GM19397 (cell line): ENCODE data around the gene KCNF1.

Experiments
- ATAC-seq: cut with Tn5 transposase; IDR thresholded peaks from one replicate; pipeline ENCODE4 v1.9.1; 2021; ENCODE audit warnings: mild to moderate bottlenecking, moderate library complexity; ENCODE audit not compliant: unreplicated experiment

Gene KCNF1

DNA sequence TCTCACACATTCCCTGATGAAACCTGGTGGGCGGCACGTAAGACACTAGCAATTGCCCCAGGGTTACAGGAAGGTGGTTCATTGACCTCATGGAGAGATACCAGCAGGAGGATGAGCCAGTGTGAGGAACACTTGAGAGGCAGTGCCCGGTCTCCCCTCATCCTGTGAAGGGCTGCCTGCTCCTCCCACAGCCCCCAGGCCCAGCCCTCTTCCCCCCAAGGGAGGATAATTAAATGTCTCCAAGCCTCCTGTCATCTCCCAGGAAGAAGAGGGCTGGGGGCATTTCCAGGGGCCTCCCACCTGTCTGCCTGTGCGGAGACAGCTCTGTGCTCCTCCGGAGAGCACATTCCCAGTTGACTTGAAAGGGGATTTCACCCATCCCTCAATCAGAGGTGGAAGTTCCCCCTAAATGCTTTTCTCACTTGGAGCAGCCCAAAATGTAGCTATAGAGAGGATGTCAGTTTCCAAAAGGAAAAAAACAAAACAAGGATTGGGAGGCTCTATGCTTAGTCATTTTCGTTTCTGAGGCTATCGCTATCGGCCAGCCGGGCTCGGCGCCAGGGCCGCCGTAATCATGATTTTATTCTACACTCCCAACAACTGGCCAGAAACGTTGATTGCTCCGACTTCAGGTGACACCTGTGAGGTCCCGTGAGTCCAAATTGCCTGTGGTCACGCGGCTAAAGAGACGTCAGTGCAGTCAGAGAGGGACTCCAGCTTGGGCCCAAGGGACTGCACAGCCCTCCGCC is 7.1 kb downstream of the KCNF1 start:
- no peak for ATAC-seq

GRCh38 chr2:10919410-10919770 is 7.7 kb downstream of the KCNF1 start:
- ATAC-seq: no peak

- no peak for ATAC-seq
Measured at GRCh38 chr2:10919771-10920621, 8.3 kb downstream of the KCNF1 start.

DNA sequence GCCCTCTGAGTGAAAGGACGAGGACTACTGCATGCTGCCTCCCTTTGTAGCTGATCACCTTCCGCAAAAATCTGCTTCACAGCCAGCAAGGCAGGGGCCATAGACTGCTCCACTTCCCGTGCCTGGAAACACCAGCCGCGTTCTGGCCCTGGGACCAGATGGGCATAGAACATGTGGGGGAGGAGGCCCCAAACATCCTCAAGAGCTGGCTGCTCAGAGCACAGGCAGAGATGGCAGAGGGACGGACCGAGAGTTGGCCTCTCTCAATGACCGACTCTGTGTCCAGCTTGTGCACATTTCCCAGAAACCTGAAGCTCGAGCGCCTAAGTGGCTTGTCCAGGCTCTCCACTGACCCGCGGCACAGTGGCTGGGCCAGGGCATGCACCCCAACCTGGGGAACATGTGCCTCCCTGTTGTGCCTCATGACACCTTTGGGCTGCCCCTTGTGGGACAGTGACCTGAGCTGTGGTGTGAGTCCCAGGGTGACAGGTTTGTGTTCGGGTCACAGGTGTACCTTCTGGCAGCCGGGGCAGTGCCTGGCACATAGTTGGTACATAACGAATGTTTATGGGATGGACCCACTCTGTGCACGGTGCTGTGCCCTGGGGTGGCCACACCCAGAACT is 9.1 kb downstream of the KCNF1 start:
- ATAC-seq: no peak

DNA sequence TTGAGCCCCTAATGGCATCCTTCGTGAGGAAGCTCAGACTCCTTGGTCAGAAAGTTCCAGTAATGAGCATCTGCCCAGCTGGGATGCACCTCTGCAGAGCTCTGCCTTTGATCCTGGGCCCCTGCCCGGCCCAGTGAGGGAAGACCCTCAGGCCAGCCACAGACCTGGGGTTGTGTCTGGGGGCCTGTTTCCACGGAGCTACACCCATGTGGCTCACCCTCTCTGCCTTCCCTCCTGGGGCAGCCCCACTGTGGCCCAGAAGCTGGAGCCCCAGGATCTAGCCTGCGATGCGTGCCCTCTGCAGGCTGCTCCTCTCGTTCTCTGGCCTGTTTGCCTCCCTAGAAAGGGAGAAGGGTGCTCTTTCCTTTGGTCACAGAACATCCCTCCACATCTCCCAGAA is 9.8 kb downstream of the KCNF1 start:
- ATAC-seq: no peak

GRCh38 chr2:10922307-10923007 is 10.7 kb downstream of the KCNF1 start:
- no peak for ATAC-seq

DNA sequence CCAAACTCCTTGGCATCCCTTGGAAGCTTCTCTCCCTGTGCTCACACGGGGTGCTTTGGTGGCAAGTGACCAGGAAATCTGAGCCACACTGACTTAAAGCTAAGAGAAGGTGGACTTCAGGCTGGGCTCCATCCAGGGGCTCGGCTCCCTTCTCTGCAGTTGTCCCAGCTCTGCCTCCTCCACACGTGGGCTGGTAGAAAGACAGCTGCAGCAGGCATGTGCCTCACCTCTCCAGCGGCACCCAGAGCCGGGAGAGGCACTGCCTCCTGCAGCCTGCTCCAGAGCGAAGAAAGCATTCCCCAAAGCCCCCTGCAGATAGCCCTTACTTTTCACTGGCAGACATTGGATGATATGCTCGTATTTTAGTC is 11.3 kb downstream of the KCNF1 start:
- ATAC-seq: no peak

- ATAC-seq: no peak
Measured at GRCh38 chr2:10923965-10924364, 12.2 kb downstream of the KCNF1 start.

GRCh38 chr2:10924441-10924840 is 12.7 kb downstream of the KCNF1 start:
- ATAC-seq: no peak

DNA sequence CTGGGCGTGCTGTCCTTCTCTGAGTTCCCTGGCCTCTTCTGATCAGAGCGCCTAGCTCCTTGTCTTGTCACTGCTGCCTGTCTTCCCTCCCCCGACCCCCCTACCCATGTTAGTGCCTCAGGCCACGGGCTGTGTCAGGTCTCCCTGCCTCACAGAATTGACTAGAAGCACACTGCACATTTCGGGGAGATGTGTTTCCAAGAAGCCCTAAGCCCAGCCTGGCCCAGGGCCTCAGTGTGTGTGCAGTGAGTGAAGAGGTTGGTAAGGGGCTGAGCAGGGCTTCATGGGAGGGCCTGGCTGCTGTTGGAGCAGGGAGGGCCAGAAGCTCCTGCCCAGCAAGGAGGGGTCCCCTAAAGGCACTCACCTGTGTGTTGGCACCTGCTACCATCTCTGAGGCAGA is 13.1 kb downstream of the KCNF1 start:
- ATAC-seq: no peak

DNA sequence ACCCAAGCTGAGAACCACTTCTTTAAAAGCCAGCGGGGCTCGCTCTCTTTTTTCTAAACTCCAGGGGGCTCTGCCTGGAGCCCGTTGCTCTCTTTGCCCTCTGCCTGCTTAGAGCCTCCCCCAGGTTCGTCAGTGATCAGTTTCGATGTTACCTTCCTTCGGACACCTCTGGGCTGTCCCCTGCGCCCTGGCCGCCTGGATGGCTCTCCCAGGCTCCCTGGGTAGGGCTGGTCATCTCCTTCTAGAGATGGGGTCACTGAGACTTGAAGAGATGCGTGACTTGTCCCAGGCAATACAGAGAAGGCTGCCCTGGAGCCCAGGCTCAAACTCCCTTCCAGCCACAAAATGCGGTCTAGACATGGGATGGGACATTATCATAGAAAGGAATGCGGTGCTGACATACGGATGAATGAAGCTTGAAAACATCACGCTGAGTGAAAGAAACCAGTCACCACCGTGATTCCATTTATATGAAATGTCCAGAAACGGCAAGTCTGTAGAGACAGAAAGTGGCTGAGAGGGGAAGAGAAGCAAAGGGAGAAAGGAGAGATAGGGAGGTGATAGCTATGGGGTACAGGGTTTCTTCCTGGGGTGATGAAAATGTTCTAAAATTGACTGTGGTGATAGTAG is 14.6 kb downstream of the KCNF1 start:
- no peak for ATAC-seq

GRCh38 chr2:10930721-10931516 is 19.2 kb downstream of the KCNF1 start:
- ATAC-seq: no peak

- ATAC-seq: no peak
Measured at GRCh38 chr2:10931710-10932255, 20.0 kb downstream of the KCNF1 start.

GRCh38 chr2:10932345-10933151 is 20.8 kb downstream of the KCNF1 start:
- no peak for ATAC-seq

DNA sequence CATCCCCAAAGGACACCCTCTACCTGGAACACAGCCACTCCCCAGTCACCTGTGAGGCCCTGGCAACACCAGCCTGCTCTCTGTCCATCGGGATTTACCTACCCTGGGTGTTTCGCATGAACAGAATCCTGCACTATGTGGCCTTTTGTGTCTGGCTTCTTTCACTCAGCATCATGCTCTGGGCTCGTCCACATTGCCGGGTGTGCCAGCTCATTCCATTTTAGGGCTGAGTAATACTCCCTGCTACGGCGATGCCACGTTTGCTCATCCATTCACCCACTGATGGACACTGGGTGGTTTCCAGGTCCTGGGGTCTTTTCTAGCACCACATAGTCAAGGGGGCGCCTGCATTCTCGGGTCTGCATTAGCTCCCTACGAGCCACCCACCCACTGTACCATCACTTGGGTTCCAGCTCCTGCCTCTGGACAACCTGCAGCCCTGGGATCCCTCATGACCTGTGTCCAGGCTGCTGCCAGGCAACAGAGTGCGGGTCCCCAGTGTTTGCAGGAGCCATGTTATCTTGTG is 22.0 kb downstream of the KCNF1 start:
- ATAC-seq: no peak

DNA sequence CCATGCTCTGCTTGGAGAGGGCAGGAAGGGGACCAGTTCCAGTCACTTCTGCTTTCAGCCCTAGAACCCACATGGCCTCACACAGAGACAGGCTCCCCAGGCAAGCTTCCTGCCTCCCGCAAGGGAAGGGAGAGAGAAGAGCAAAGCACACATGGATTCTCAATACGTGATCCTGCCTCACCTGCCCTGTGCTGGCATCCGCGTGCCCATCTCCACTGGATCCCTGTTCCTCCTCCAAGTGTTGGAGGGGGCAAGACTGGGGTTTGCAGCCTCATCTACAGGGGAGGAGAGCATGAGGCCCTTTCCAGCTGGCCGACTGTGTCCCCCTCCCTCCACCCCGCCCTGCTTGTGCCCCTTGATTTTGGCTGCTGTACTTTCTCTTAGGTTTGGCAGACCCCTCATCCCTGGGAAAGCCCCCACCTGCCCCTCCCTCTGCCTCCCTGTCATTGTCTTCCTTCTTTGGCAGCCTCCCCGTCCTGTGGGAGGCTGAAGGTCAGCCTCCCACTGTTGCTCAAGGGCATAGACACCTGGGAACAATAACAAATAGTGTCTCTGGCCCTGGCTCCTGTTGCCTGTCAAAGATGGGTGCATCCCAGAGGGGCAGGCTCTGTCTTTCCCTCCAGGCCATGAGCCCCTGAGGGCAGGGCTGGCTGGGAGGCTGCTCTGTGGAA is 22.7 kb downstream of the KCNF1 start:
- ATAC-seq: no peak

GRCh38 chr2:10934979-10935350 is 23.2 kb downstream of the KCNF1 start:
- no peak for ATAC-seq

DNA sequence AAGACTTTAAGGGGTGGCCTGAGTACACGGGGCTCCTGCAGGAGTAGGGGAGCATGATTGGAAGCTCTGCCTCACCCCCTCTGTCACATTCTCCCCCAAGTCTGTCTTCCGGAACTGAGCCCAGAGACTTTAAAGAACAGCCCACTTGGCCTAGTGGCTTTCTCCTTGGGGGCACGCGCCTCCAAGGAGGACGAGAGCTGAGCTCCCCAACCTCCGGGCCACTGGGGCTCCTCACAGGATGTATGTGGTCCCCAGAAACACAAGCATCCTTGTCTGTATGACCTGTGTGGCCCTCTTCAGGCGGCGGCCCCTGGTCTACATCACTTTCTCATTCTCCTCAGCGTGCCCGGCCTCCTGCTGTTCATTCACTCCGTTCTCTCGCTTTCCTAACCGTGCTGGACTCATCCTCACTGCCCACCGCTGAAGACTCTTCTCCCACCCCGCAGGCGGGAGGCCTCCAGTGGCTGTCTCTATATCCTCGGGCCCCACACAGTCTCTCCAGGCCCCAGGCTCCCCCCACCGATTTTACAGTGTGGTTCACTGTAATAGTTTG is 23.7 kb downstream of the KCNF1 start:
- ATAC-seq: no peak
